Activated naive CD4-positive, alpha-beta T cell treated with anti-CD3 and anti-CD28 coated beads, Interleukin-2, amount 50 U/mL, for 16 hours (primary cell): ENCODE results near the gene TAPBPL.
"Not testable (repeated sequence)": the region's sequence is repeated elsewhere in the genome, so short reads cannot be mapped to it uniquely, and the experiment has no call there.

Experiments
- DNase-seq: peaks from one replicate; pipeline ENCODE4 v3.0.0-alpha.2; 2020

The TAPBPL gene

DNA sequence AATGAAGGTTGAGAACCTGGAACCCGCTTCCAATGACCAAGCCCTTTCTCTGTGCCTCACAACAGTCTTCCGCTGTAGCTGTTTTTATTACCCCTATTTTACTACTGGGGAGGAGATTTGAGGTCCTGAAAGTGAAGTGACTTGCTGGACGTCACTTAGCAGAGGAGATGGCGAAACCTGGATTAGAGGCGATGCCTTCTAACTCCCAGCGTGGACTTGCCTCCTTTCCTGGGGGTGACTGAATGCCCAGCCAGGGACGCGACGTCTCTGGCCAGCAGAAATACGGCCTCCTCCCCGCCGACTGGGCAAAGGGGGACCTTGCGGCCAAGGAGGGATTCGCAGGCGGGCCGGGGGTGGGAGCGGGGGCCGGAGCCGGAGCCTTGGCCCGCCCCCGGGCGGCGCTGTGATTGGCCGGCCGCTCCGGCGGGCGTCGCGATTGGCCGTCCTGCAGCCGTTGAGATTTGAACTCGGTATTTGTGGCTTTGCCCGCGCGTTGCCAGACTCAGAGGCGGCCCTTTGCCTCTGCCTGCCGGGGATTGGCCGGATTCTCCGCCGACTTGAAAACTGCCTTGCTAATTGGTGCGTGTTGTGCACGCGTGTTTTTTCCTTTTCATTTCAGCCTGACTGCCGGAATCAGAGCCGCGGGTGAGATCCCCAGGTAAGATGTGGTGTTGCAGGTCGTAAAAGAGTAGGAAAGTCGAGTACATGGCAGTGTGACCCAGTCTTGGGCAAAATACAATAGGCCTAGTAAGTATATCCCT, 41.8 kb downstream of the TAPBPL start, which contains the start of gene NCAPD2:
TSS of gene NCAPD2 (plus strand) at position 606 of the 761 bp plus-strand sequence. CDS start 997 bp downstream, outside the sequence.
- peak; percentile 95 for DNase-seq

DNA sequence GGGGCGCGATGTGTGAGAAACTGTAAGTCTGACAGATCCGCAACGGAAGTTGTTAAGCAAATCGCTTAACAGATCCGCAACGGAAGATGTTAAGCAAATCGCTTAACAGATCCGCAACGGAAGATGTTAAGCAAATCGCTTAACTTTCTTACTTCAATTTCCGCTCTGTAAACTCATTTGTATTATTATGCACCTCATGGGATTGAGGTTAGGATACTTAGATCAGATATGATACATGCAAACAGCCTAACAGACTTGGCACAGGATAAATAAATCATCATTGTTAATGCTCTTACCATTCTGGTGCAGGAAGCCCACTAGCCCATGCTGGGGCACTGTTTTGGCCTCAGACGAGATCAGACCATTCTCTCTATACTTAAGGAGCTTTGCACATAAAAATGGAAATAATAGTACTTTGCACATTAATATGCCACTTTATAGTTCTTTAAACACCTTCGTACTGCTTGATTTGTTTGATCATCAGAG, 42.5 kb downstream of the TAPBPL start:
- no peak for DNase-seq

DNA sequence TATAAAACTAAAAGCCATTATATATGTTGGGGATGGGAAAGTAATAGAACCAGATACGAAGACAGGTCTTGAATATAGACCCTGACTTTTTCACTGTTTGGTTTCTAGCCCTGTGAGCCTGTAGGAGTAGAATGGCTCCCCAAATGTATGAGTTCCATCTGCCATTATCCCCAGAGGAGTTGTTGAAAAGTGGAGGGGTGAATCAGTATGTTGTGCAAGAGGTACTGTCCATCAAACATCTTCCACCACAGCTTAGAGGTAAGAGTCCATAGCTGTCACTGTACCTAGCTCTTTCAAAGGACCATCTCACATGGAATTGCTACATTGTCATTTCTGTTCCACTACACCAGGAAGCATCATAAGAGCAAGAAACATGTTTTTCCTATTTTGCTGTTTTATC, 43.1 kb downstream of the TAPBPL start:
- no peak for DNase-seq

DNA sequence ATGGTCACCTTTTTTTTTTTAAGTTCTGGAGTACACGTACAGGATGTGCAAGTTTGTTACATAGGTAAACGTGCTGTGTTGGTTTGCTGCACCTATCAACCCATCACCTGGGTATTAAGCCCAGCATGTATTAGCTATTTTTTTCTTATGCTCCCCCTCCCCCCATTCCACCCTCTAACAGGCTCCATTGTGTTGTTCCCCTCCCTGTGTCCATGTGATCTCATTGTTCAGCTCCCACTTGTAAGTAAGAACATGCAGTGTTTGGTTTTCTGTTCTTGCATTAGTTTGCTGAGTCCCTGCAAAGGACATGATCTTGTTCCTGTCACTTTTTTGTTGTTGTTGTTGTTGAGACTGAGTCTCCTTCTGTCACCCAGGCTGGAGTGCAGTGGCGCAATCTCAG, 45.4 kb downstream of the TAPBPL start:
- not testable (repeated sequence) for DNase-seq

DNA sequence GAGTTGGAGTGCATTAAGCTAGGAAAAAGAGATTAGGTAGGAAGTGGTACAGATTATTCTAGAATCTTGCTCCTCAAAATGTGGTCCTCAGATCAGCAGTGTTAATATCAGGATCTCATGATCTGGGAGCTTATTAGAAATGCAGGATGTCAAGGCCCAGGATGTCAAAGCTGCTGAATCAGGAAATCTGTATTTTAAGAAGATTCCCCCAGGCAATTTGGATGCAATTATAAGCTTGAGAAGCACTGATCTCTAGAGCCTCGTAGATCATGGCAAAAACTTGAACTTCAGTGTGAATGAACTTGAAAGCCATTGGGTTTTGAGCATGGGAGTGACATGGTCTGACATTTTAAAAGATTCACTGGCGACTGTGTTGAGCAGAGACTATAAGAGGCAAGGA, 48.6 kb downstream of the TAPBPL start:
- DNase-seq, result no peak

DNA sequence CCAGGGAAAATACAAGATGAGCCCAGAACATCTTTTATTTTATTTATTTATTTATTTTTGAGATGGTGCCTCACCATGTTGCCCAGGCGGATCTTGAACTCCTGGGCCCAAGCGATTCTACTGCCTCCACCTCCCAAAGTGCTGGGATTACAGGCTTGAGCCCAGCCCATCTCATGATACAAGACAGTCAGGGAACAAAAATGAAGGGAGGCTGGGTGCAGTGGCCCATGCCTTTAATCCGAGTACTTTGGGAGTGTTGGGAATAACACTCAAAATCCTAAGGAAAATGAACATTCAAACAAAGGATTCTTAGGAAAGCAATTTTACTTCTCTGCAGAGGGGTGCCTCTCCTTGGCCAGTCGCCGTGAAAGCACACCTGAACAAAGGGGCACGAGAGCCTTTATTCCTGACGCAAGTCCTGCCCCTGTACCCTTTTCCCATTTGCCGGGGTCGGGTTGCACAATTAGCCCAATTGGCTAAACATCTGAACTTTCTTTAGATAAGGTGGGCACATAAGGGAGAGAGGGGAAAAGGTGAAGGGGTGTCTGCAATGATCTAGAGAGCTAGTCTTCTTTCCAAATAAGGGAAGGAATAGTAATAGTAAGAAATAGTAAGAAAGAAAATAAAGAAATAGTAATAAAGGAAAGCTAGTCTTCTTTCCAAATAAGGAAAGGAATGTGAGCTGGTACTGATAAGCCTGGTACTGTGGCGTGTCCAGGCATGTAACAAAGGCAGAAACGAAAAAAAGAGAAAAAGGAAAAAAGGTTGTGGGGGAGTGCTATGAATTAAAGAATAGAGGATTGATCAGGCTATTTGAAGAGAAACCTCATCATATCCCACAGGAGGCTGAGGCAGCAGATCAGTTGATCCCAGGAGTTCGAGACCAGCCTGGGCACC, 55.5 kb downstream of the TAPBPL start:
- no peak for DNase-seq

DNA sequence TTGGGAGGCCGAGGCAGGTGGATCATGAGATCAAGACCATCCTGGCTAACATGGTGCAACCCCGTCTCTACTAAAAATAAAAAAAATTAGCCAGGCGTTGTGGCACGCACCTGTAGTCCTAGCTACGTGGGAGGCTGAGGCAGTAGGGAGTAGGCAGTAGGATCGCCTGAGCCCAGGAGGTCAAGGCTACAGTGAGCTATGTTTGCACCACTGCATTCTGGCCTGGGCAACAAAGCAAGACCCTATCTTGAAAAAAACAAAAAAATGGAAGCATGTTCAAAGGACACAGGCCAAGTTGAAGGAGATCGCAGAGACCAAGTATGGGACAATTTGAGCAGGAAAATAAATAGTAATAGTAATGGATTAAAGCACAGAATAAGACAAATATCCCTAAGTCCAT, 56.2 kb downstream of the TAPBPL start:
- no peak for DNase-seq
